ENCODE results near the gene PRDM15. TPM values are rescaled to one million over a fixed set of nuclear protein-coding genes. Genes with fewer than 3 reads are reported as not detected.

The PRDM15 gene
- polyA plus RNA-seq, 1 experiment: 7.6 TPM

DNA sequence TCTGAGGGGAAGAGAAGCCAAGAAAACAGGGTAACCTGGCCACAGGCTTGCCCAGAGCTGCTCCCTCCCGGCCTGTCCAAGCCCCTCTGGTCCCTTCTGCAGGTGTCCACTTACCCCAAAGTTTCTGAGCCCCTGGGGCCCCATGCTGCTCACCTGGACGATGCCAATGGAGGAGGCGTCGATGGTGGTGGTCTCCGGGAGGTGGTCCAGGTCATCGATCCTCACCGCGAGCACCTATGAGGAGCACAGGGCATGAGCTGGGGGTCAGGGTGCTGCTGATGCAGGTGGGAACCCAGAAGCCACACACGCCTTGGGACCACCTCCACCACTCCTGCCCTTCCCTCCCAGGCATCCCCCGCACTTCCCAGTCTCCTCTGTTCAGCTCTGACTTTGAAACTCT is 74.8 kb downstream of the PRDM15 start:
- no peak for TF ChIP-seq CTCF (IDR thresholded peaks at IDR 0.05; ENCODE audit: insufficient read depth, low read depth, low read length)
- CTCF ChIA-PET: interaction anchor here (0.6 to 1.5 kb wide), 2 partner anchors 12 to 22 kb away, joined by 3 to 7 read pairs; no protein-coding TSS in a partner anchor
- POLR2A ChIA-PET: no interaction called here

GRCh38 chr21:41803316-41803715 is 75.8 kb downstream of the PRDM15 start:
- POLR2A ChIA-PET: no interaction called here
- Histone ChIP-seq H3K27me3 (ENCODE audit: control insufficient read depth, insufficient read depth, low read length) (no peaks in the 10 kb centered on the region), H3K36me3 (ENCODE audit: control insufficient read depth, insufficient read depth, low read length) (peaks cover 1% of the 10 kb centered on the region), H3K4me3 (ENCODE audit: low read depth, low read length) (no peak overlapping the region)
- TF ChIP-seq CTCF (IDR thresholded peaks at IDR 0.05; ENCODE audit: insufficient read depth, low read depth, low read length): no peak
- CTCF ChIA-PET: interaction anchor here (1.0 to 1.4 kb wide), 3 partner anchors 13 to 520 kb away, joined by 4 to 7 read pairs (median 5); no protein-coding TSS in a partner anchor
- no peak for DNase-seq (ENCODE audit: low read depth)

More for the DNA sequence above, 74.8 kb downstream of the PRDM15 start:
- H3K4me3 ChIP-seq (ENCODE audit: low read depth, low read length): no peak overlapping the region
- no peak for DNase-seq (ENCODE audit: low read depth)
- H3K27me3 ChIP-seq (ENCODE audit: control insufficient read depth, insufficient read depth, low read length): no peaks in the 10 kb centered on the region
- peaks cover 3% of the 10 kb centered on the region for H3K36me3 ChIP-seq (ENCODE audit: control insufficient read depth, insufficient read depth, low read length)

- Histone ChIP-seq H3K27me3 (ENCODE audit: control insufficient read depth, insufficient read depth, low read length) (no peaks in the 10 kb centered on the region), H3K4me3 (ENCODE audit: low read depth, low read length) (no peak overlapping the region), H3K36me3 (ENCODE audit: control insufficient read depth, insufficient read depth, low read length) (peaks cover 1% of the 10 kb centered on the region)
- ChIA-PET CTCF (interaction anchor here (1.0 to 1.4 kb wide), 3 partner anchors 14 to 520 kb away, joined by 4 to 7 read pairs (median 5); no protein-coding TSS in a partner anchor), POLR2A (no interaction called here)
- DNase-seq (ENCODE audit: low read depth): no peak
- 0 out of 2 replicates have a peak, but pooled peaks have one; percentile 3 for TF ChIP-seq CTCF (IDR thresholded peaks at IDR 0.05; ENCODE audit: insufficient read depth, low read depth, low read length)
Observed at GRCh38 chr21:41802684-41803083, 76.5 kb downstream of the PRDM15 start.

DNA sequence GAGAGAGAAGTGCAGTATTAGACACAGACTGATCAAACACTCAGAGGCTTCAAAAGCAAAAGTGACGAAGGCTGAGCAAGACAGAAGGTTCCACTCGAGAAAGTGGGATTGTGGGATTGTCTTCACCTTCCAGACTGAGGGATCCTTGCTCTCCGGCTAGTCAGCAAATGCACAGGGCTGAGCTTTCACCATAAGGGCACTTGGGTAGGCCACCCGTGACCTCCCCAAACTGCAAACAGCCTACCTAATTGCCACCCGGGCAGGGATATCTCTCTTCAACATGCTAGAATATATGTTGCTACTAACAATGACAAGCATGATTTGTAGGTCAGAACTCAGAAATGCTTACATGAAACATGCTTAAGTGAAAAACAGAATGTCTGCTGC is 77.0 kb downstream of the PRDM15 start:
- no peak overlapping the region for H3K4me3 ChIP-seq (ENCODE audit: low read depth, low read length)
- no peaks in the 10 kb centered on the region for H3K27me3 ChIP-seq (ENCODE audit: control insufficient read depth, insufficient read depth, low read length)
- POLR2A ChIA-PET: interaction anchor here (0.8 kb wide), 1 partner anchor 326 kb away, joined by 3 read pairs; no protein-coding TSS in a partner anchor
- TF ChIP-seq CTCF (IDR thresholded peaks at IDR 0.05; ENCODE audit: insufficient read depth, low read depth, low read length): no peak
- H3K36me3 ChIP-seq (ENCODE audit: control insufficient read depth, insufficient read depth, low read length): peaks cover 1% of the 10 kb centered on the region
- no peak for DNase-seq (ENCODE audit: low read depth)
- CTCF ChIA-PET: interaction anchor here (1.1 to 1.4 kb wide), 2 partner anchors 15 to 519 kb away, joined by 5 to 7 read pairs; no protein-coding TSS in a partner anchor

DNA sequence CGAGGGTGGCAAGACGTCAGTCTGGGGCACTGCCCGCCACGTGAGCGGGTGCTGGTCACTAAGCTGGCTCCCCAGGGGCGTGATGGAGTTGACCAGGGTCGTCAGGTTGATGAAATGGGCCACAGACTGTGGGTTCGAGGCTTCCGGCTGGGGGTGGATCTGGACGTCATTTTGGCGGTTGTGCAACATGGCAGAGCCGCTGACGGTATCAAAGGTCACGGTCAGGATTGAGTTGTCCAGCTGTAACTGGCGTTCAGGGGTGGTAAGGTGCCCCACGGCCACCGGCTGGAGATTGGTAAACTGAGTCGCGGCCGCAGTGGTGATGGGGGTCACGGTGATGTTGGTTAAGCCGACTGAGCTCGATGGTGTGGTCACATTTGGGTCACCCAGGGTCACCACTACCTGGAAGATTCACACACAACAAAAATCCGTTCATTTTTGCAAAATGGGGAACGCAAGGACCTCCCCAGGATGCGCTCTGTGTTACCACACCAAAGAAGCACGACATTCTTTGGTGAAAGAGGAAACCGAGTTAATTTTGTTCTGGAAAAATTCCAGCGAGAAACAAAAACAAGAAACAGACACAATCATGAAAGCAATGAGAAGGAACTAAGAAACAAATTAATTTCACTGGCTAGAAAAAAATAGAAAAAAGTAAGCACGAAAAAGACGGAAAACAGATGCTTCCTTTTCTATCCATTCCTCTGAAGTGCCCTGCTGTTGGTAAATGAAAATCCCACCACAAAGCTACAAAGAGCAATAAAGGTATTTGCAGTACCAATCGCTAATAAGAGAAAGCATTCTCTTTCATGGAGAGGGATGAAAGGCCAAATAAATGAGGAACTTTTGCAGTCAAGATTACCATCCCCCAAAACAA is 77.6 kb downstream of the PRDM15 start:
- H3K27me3 ChIP-seq (ENCODE audit: control insufficient read depth, insufficient read depth, low read length): no peaks in the 10 kb centered on the region
- H3K36me3 ChIP-seq (ENCODE audit: control insufficient read depth, insufficient read depth, low read length): peaks cover 1% of the 10 kb centered on the region
- H3K4me3 ChIP-seq (ENCODE audit: low read depth, low read length): no peak overlapping the region
- TF ChIP-seq CTCF (IDR thresholded peaks at IDR 0.05; ENCODE audit: insufficient read depth, low read depth, low read length): no peak
- no peak for DNase-seq (ENCODE audit: low read depth)
- POLR2A ChIA-PET: interaction anchor here (0.8 kb wide), 1 partner anchor 326 kb away, joined by 3 read pairs; no protein-coding TSS in a partner anchor
- CTCF ChIA-PET: interaction anchor here (0.9 to 1.6 kb wide), 4 partner anchors 15 to 519 kb away, joined by 3 to 5 read pairs (median 5); no protein-coding TSS in a partner anchor
